Measurements from ENCODE around the gene LARP1. TPM values are rescaled to one million over a fixed set of nuclear protein-coding genes. Genes with fewer than 3 reads are reported as not detected.
"Not testable (repeated sequence)": the region's sequence is repeated elsewhere in the genome, so short reads cannot be mapped to it uniquely, and the experiment has no call there.

The LARP1 gene
- total RNA-seq, 2 experiments from 2014 or later, result 201 to 208 TPM

GRCh38 chr5:154740483-154740882, 14.7 kb upstream of the LARP1 start:
- H3K36me3 Mint-ChIP-seq (ENCODE audit: low read depth), result no peaks in the 10 kb centered on the region
- no peak for DNase-seq
- no peak for ATAC-seq
- ChIA-PET POLR2A (no interaction called here), CTCF (no interaction called here)
- no peak overlapping the region for H3K4me3 Mint-ChIP-seq
- H3K27ac Mint-ChIP-seq, result no peak overlapping the region
- no peaks in the 10 kb centered on the region for H3K4me1 Mint-ChIP-seq (ENCODE audit: low read depth)
- H3K27me3 Mint-ChIP-seq (ENCODE audit: low read depth), result no peaks in the 10 kb centered on the region
- H3K9me3 Mint-ChIP-seq (ENCODE audit: insufficient read depth), result no peaks in the 10 kb centered on the region

DNA sequence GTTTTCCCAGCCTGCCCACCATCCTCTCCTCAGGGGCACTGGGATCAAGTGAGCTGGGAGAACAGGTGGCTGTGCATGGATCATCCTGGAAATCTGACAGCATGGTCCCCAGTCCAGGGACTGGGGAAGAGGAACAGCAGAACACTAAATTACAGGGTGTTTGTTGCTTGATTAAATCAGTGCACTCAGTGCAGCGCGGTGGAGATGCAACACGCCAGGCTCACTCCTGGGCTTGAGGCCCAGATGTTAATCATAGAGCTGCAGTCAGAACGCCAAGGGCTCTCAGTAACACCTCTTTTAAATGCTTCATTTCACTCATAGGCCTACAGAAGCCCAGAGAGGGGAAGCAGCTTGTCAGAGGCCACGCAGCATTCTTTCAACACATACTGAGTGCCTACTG, 14.2 kb upstream of the LARP1 start:
- Mint-ChIP-seq H3K36me3 (ENCODE audit: low read depth) (no peaks in the 10 kb centered on the region), H3K4me3 (no peak overlapping the region), H3K4me1 (ENCODE audit: low read depth) (peaks cover 2% of the 10 kb centered on the region), H3K27ac (no peak overlapping the region), H3K27me3 (ENCODE audit: low read depth) (no peaks in the 10 kb centered on the region), H3K9me3 (ENCODE audit: insufficient read depth) (no peaks in the 10 kb centered on the region)
- no peak for ATAC-seq
- ChIA-PET POLR2A (no interaction called here), CTCF (no interaction called here)
- DNase-seq, result no peak

DNA sequence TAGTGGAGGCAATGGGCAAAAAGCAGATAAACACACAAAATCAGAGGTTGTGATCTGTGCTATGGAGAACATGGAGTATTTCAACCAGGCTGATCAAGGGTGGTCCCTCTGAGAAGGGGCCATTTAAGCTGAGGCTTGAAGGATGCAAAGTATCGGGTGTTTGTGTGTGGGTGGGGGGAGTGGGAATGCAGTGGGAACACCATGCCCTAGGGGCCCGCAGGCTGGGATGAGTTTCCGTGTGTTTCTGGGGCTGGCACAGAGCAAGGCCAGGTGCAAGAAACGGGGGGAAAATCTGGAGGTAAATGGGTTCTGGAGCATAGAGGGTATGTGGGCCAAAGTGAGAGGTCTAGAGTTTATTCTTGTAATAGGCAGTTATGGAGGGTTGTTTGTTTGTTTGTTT, 13.8 kb upstream of the LARP1 start:
- CTCF ChIA-PET, result no interaction called here
- POLR2A ChIA-PET, result no interaction called here
- ATAC-seq (no peak), DNase-seq (no peak)
- H3K27me3 Mint-ChIP-seq (ENCODE audit: low read depth), result no peaks in the 10 kb centered on the region
- no peaks in the 10 kb centered on the region for H3K36me3 Mint-ChIP-seq (ENCODE audit: low read depth)
- peaks cover 3% of the 10 kb centered on the region for H3K4me1 Mint-ChIP-seq (ENCODE audit: low read depth)
- no peaks in the 10 kb centered on the region for H3K9me3 Mint-ChIP-seq (ENCODE audit: insufficient read depth)
- H3K4me3 Mint-ChIP-seq, result no peak overlapping the region
- H3K27ac Mint-ChIP-seq, result no peak overlapping the region

DNA sequence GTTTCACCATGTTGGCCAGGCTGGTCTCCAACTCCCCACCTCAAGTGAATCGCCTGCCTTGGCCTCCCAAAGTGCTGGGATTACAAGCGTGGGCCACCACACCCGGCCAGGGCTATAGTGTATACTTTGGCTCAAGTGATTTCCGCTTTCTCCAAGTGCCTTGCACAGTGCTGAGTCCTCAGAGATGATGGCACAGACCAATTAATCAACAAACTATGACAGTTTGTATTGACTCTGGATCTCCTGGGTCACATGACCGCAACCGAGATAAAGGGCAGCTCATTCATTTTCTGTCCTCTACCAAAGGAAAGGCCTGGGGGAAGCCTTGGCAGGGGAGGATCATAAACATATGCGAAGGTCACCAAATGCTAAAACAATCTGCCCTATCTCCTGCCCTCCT, 11.4 kb upstream of the LARP1 start:
- ATAC-seq, result no peak
- H3K27ac Mint-ChIP-seq, result no peak overlapping the region
- H3K27me3 Mint-ChIP-seq (ENCODE audit: low read depth), result no peaks in the 10 kb centered on the region
- ChIA-PET CTCF (no interaction called here), POLR2A (no interaction called here)
- H3K36me3 Mint-ChIP-seq (ENCODE audit: low read depth), result no peaks in the 10 kb centered on the region
- no peaks in the 10 kb centered on the region for H3K9me3 Mint-ChIP-seq (ENCODE audit: insufficient read depth)
- peaks cover 3% of the 10 kb centered on the region for H3K4me1 Mint-ChIP-seq (ENCODE audit: low read depth)
- H3K4me3 Mint-ChIP-seq, result no peak overlapping the region
- no peak for DNase-seq

DNA sequence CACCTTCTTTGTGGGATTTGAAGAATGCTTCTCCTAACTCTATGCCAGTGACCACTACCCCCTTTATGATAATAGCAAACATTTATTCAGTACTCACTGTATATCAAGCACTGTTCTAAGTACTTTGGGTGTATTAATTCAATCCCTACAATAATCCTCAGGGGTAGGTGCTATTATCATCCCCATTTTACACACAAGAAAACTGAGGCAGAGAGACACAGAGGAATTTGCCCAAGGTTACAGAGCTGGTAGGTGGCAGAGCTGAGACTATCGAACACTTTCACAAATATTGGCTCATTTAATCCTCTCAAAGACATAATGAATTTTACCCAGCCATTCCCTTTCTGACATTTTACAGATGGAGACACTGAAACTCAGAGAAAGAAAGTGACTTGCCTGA, 9.8 kb upstream of the LARP1 start:
- Mint-ChIP-seq H3K9me3 (ENCODE audit: insufficient read depth) (no peaks in the 10 kb centered on the region), H3K4me1 (ENCODE audit: low read depth) (peaks cover 3% of the 10 kb centered on the region), H3K27me3 (ENCODE audit: low read depth) (no peaks in the 10 kb centered on the region), H3K36me3 (ENCODE audit: low read depth) (no peaks in the 10 kb centered on the region), H3K27ac (no peak overlapping the region), H3K4me3 (no peak overlapping the region)
- POLR2A ChIA-PET, result no interaction called here
- CTCF ChIA-PET, result no interaction called here
- DNase-seq, result no peak
- no peak for ATAC-seq

DNA sequence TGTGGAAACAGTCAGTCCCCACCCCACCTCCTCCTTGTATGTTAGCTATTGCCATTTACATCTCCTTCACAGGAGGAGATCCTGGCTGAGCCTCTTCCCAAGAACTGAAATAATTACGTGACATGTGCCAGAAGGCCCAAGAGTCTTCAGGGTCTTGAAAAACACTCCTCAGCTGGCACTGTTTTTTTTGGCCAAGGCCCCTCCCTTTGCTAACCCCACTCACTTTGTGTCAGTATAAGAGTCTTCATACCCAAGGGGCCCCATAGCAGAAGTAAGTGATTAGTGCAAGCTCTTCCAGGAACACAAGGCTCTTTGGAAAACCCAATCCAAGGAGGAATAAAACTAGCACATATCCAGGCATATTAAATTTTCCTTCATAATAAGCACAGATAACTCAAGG, 5.7 kb upstream of the LARP1 start:
- CTCF ChIA-PET, result no interaction called here
- Mint-ChIP-seq H3K27me3 (ENCODE audit: low read depth) (no peaks in the 10 kb centered on the region), H3K4me3 (no peak overlapping the region), H3K4me1 (ENCODE audit: low read depth) (peaks cover 15% of the 10 kb centered on the region), H3K27ac (no peak overlapping the region), H3K36me3 (ENCODE audit: low read depth) (no peaks in the 10 kb centered on the region), H3K9me3 (ENCODE audit: insufficient read depth) (no peaks in the 10 kb centered on the region)
- DNase-seq, result no peak
- no peak for ATAC-seq
- POLR2A ChIA-PET, result no interaction called here

- H3K36me3 Mint-ChIP-seq (ENCODE audit: low read depth); H3K27ac Mint-ChIP-seq; POLR2A ChIA-PET; CTCF ChIA-PET; H3K4me3 Mint-ChIP-seq; DNase-seq; H3K27me3 Mint-ChIP-seq (ENCODE audit: low read depth); H3K9me3 Mint-ChIP-seq (ENCODE audit: insufficient read depth); ATAC-seq: not testable (repeated sequence)
- peaks cover 16% of the 10 kb centered on the region for H3K4me1 Mint-ChIP-seq (ENCODE audit: low read depth)
These were observed 4.5 kb upstream of the LARP1 start for GRCh38 chr5:154750641-154751040.

DNA sequence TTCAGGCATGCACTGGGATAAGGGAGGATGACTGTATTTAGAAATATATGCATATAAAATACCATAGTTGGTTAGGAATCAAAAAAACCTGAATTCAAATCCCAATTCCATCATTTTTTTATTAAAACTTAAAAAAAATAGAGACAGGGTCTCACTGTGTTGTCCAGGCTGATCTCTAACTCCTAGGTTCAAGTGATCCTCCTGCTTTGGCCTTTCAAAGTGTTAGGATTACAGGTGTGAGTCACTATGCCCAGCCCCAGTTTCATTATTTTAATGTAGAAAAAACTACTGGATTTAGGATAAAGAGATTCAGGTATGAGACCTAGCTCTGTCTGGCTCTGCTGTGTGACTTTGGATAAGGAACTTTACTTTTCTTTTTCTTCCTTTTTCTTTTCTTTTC, 3.3 kb upstream of the LARP1 start:
- POLR2A ChIA-PET, result no interaction called here
- CTCF ChIA-PET, result no interaction called here

GRCh38 chr5:154753792-154754191, 1.4 kb upstream of the LARP1 start:
- Mint-ChIP-seq H3K9me3 (ENCODE audit: insufficient read depth) (no peaks in the 10 kb centered on the region), H3K4me3 (peak overlapping the region; percentile 86), H3K27me3 (ENCODE audit: low read depth) (no peaks in the 10 kb centered on the region), H3K4me1 (ENCODE audit: low read depth) (peaks cover 23% of the 10 kb centered on the region), H3K27ac (peak overlapping the region; percentile 96), H3K36me3 (ENCODE audit: low read depth) (peaks cover 6% of the 10 kb centered on the region)
- ATAC-seq (no peak), DNase-seq (no peak)
- POLR2A ChIA-PET, result interaction anchor here (0.5 kb wide), 1 partner anchor 201 kb away, joined by 3 read pairs; no protein-coding TSS in a partner anchor
- CTCF ChIA-PET, result interaction anchor here (0.9 kb wide), 1 partner anchor 104 kb away, joined by 5 read pairs; no protein-coding TSS in a partner anchor

More for the DNA sequence above, 3.3 kb upstream of the LARP1 start:
- Mint-ChIP-seq H3K36me3 (ENCODE audit: low read depth) (peaks cover 4% of the 10 kb centered on the region), H3K27ac (no peak overlapping the region), H3K4me1 (ENCODE audit: low read depth) (peaks cover 13% of the 10 kb centered on the region), H3K27me3 (ENCODE audit: low read depth) (no peaks in the 10 kb centered on the region), H3K4me3 (no peak overlapping the region), H3K9me3 (ENCODE audit: insufficient read depth) (no peaks in the 10 kb centered on the region)
- ATAC-seq (no peak), DNase-seq (no peak)

GRCh38 chr5:154754460-154755360, 467 bp upstream of the LARP1 start:
- CTCF ChIA-PET, result no interaction called here
- Mint-ChIP-seq H3K4me3 (peak overlapping the region; percentile 86), H3K9me3 (ENCODE audit: insufficient read depth) (no peaks in the 10 kb centered on the region), H3K36me3 (ENCODE audit: low read depth) (peaks cover 13% of the 10 kb centered on the region), H3K4me1 (ENCODE audit: low read depth) (peaks cover 33% of the 10 kb centered on the region), H3K27ac (peak overlapping the region; percentile 96), H3K27me3 (ENCODE audit: low read depth) (no peaks in the 10 kb centered on the region)
- peak; percentile 100 for DNase-seq
- POLR2A ChIA-PET, result no interaction called here
- peak; percentile 92 for ATAC-seq

DNA sequence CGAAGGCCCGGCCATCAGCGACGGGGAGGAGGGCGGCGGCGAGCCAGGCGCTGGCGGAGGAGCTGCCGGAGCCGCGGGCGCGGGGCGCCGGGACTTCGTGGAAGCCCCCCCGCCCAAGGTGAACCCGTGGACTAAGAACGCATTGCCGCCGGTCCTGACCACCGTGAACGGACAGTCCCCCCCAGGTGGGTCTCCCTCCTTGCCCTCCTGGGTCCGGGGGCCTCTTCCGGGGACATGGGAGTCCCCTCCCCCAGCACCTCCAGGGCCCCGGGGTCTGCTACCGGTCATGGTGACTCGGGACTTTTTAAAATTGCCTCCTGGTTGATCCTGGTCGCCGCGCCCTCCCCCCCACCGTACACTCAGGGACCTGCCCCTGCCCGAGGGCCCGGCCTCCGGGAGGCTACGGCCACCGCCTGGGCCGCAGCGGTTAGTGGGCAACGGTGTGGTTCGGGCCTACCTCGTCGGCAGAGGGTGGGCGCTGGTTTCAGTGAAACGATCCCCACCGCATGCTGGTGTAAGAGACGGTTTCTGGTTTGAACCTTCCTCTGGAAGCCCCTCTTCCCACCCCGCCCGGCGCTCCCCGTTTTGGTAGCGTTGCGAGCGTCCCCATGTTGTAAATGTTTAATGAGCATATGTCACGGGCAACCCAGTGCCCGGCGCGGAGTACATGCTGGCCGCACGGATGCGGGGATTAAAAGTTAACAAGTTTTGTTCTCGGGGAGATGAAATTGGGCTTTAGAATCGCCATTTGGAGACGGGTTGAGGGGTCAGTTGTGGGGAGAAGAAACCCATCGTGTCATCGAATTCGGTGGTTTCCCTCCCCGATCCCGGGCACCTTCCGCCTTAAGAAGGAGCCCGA, 1.1 kb downstream of the LARP1 start:
- H3K27me3 Mint-ChIP-seq (ENCODE audit: low read depth), result no peaks in the 10 kb centered on the region
- peaks cover 47% of the 10 kb centered on the region for H3K4me1 Mint-ChIP-seq (ENCODE audit: low read depth)
- ChIA-PET POLR2A (interaction anchor here (0.6 to 1.0 kb wide), 2 partner anchors 15 to 101 kb away, joined by 5 to 6 read pairs; no protein-coding TSS in a partner anchor), CTCF (interaction anchor here (0.6 kb wide), 1 partner anchor 88 kb away, joined by 3 read pairs; no protein-coding TSS in a partner anchor)
- H3K27ac Mint-ChIP-seq, result peak overlapping the region; percentile 88
- ATAC-seq (no peak), DNase-seq (peak; percentile 52)
- H3K9me3 Mint-ChIP-seq (ENCODE audit: insufficient read depth), result no peaks in the 10 kb centered on the region
- H3K4me3 Mint-ChIP-seq, result peak overlapping the region; percentile 86
- peaks cover 13% of the 10 kb centered on the region for H3K36me3 Mint-ChIP-seq (ENCODE audit: low read depth)

Measured in activated CD8-positive, alpha-beta T cell treated with anti-CD3 and anti-CD28 coated beads, Interleukin-2, amount 10 ng/mL, durations not matched to agents 7 days and 5 days (primary cell).